Endothelial cell (in vitro differentiated cells): ENCODE measurements around the gene CBR1. TPM values are rescaled to one million over a fixed set of nuclear protein-coding genes. Genes with fewer than 3 reads are reported as not detected.
"Not testable (repeated sequence)": the region's sequence is repeated elsewhere in the genome, so short reads cannot be mapped to it uniquely, and the experiment has no call there.

ENCODE experiments used
- DNase-seq: peaks from one replicate; pipeline ENCODE4 v3.0.0; 2021; ENCODE audit warnings: low spot score
- H3K27ac Mint-ChIP-seq: one replicate; pipeline ENCODE4 v1.8.0; 2021; ENCODE audit warnings: mixed read lengths, inconsistent platforms; ENCODE audit not compliant: unreplicated experiment
- H3K27me3 Mint-ChIP-seq: one replicate; pipeline ENCODE4 v1.8.0; 2021; ENCODE audit warnings: mild to moderate bottlenecking, moderate library complexity, mixed read lengths, inconsistent platforms; ENCODE audit not compliant: unreplicated experiment
- H3K36me3 Mint-ChIP-seq: one replicate; pipeline ENCODE4 v1.8.0; 2021; ENCODE audit warnings: mild to moderate bottlenecking, low read depth, mixed read lengths, inconsistent platforms; ENCODE audit not compliant: unreplicated experiment
- H3K4me1 Mint-ChIP-seq: one replicate; pipeline ENCODE4 v1.8.0; 2021; ENCODE audit warnings: mild to moderate bottlenecking, mixed read lengths, inconsistent platforms; ENCODE audit not compliant: unreplicated experiment
- H3K4me3 Mint-ChIP-seq: one replicate; pipeline ENCODE4 v1.8.0; 2021; ENCODE audit warnings: mild to moderate bottlenecking, mixed read lengths, inconsistent platforms; ENCODE audit not compliant: unreplicated experiment
- H3K9me3 Mint-ChIP-seq: one replicate; pipeline ENCODE4 v1.8.0; 2021; ENCODE audit warnings: mixed read lengths, inconsistent platforms; ENCODE audit not compliant: unreplicated experiment
- total RNA-seq: library from RNA; stranded (reverse); fragmentation: NEBNext Ultra II Directional; extraction: Animal tissue kit (Norgen Biotek cat#: 25700); gene quantifications from one replicate; pipeline ENCODE4 v1.2.1, GENCODE V29; 2021; ENCODE audit not compliant: unreplicated experiment
- TF ChIP-seq, protein P1 (sequence below): fragments of 200-600 bp; sonication (generic); IDR thresholded peaks from one replicate; pipeline ENCODE4 v1.5.0; 2021; ENCODE audit warnings: antibody characterized with exemption; ENCODE audit not compliant: unreplicated experiment

The CBR1 gene
- total RNA-seq, 1 donor from 2014 or later = 7.6 TPM

DNA sequence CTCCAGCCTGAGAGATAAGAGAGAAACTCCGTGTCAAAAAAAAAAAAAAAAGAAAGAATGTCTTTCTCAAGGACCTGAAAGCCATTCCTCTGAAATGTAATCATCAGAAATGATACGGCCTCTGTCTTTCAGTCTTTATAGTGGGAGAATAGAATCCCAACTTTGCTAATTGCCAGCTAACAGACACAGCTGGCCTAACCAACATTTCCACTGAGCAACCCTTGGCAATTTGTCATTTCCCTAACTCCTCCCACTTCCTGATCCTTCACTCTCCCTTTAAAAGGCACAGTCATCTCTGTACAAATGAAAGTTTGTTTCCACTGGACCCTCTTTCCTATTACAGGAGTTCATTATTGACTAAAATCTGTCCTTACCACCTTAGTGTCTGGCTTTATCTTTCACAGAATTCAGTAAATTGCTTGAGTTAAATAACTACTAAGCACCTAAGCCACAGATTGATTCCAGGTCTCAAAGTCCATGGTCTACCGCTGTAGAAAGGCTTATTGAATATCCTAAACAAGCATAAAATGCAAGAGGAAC, 4.3 kb upstream of the CBR1 start:
- DNase-seq = no peak
- TF ChIP-seq, protein P1, sequence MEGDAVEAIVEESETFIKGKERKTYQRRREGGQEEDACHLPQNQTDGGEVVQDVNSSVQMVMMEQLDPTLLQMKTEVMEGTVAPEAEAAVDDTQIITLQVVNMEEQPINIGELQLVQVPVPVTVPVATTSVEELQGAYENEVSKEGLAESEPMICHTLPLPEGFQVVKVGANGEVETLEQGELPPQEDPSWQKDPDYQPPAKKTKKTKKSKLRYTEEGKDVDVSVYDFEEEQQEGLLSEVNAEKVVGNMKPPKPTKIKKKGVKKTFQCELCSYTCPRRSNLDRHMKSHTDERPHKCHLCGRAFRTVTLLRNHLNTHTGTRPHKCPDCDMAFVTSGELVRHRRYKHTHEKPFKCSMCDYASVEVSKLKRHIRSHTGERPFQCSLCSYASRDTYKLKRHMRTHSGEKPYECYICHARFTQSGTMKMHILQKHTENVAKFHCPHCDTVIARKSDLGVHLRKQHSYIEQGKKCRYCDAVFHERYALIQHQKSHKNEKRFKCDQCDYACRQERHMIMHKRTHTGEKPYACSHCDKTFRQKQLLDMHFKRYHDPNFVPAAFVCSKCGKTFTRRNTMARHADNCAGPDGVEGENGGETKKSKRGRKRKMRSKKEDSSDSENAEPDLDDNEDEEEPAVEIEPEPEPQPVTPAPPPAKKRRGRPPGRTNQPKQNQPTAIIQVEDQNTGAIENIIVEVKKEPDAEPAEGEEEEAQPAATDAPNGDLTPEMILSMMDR = no peak
- H3K9me3 Mint-ChIP-seq = peaks cover 8% of the 10 kb centered on the region
- no peak overlapping the region for H3K27ac Mint-ChIP-seq
- H3K36me3 Mint-ChIP-seq = peaks cover 10% of the 10 kb centered on the region
- no peaks in the 10 kb centered on the region for H3K4me1 Mint-ChIP-seq
- no peak overlapping the region for H3K4me3 Mint-ChIP-seq
- no peaks in the 10 kb centered on the region for H3K27me3 Mint-ChIP-seq

DNA sequence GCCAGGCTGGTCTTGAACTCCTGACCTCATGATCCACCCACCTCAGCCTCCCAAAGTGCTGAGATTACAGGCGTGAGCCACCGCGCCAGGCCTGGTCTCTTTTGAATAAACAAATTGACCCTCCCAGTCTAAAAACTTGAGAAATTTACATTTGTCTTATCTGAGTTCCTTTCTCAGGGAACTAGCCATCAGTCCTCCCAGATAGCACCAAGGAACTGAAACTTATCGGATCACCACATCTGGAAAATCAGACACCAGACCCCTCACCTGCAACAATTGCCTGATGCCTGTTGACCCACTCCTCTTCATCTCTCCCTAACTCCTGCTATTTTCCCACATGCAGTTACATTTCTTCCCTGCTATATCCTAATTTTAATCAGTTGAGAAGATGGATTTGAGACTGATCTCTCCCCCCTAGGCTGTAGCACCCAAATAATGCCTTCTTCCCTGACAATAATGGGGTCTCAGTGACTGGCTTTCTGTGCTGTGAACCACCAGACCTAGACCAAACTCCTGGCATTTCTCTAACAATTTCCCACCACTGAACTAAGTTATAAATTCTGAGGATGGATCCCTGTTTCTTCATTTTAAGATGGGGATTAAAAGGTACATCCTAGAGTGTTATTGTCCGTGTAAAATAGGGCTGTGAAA, 951 bp upstream of the CBR1 start:
- Mint-ChIP-seq H3K27me3 (no peaks in the 10 kb centered on the region), H3K4me3 (no peak overlapping the region), H3K9me3 (peaks cover 8% of the 10 kb centered on the region), H3K4me1 (no peaks in the 10 kb centered on the region), H3K27ac (no peak overlapping the region), H3K36me3 (peaks cover 13% of the 10 kb centered on the region)
- no peak for DNase-seq
- TF ChIP-seq, protein P1 = no peak

DNA sequence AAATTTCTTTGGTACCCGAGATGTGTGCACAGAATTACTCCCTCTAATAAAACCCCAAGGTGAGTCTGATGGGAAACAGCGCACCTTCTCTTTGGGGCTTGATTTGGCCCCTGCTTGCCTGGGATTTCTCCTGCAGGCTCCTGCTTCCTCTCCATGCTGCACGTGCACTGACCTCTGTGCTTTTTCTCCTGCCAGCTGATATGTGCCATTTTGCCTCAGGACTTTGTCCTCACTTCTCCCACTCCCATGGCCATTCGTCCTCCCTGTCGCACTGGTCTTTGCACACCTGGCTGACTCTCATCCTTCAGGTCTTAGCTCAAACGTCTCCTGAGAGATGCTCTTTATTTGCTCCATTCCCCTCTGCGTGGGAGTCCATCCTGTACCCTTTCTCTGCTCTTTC, 1.2 kb downstream of the CBR1 start:
- DNase-seq = no peak
- H3K4me1 Mint-ChIP-seq = peaks cover 2% of the 10 kb centered on the region
- H3K27ac Mint-ChIP-seq = no peak overlapping the region
- TF ChIP-seq, protein P1 = no peak
- H3K27me3 Mint-ChIP-seq = no peaks in the 10 kb centered on the region
- peaks cover 13% of the 10 kb centered on the region for H3K36me3 Mint-ChIP-seq
- peaks cover 8% of the 10 kb centered on the region for H3K9me3 Mint-ChIP-seq
- peak overlapping the region; percentile 80 for H3K4me3 Mint-ChIP-seq

DNA sequence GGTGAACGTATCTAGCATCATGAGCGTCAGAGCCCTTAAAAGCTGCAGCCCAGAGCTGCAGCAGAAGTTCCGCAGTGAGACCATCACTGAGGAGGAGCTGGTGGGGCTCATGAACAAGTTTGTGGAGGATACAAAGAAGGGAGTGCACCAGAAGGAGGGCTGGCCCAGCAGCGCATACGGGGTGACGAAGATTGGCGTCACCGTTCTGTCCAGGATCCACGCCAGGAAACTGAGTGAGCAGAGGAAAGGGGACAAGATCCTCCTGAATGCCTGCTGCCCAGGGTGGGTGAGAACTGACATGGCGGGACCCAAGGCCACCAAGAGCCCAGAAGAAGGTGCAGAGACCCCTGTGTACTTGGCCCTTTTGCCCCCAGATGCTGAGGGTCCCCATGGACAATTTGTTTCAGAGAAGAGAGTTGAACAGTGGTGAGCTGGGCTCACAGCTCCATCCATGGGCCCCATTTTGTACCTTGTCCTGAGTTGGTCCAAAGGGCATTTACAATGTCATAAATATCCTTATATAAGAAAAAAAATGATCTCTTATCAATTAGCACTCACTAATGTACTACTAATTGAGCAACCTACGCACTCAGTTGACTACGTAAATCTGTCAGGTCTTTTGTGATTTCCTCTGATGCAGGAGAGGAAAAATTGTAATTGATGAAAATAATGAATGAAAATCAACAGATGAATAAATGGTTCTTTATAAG, 2.8 kb downstream of the CBR1 start:
- TF ChIP-seq, protein P1 = no peak
- DNase-seq = no peak

DNA sequence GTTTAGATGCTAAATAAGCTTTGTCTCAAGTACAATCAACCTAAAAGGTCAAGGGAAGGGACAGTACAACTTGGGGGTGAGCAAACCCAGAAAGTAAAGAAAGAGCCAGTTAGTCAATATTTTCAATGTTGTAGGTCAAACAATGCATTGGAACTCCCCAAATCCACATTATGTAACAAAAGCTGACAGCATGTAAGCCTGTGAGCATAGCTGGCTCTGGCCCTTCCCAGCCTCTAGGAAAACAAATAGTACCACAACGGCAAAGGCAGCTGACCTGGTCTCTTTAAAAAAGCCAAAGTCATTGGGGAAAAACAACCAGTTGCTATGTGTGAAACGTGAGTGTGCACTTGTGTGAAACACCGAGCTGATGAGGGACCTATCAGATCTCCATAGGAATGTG, 3.4 kb downstream of the CBR1 start:
- Mint-ChIP-seq H3K4me1 (peaks cover 2% of the 10 kb centered on the region), H3K9me3 (peaks cover 8% of the 10 kb centered on the region), H3K27me3 (no peaks in the 10 kb centered on the region), H3K36me3 (peaks cover 13% of the 10 kb centered on the region), H3K27ac (no peak overlapping the region), H3K4me3 (no peak overlapping the region)
- TF ChIP-seq, protein P1 = no peak
- DNase-seq = no peak

More for the DNA sequence above, 2.8 kb downstream of the CBR1 start:
- H3K9me3 Mint-ChIP-seq = peaks cover 8% of the 10 kb centered on the region
- peaks cover 2% of the 10 kb centered on the region for H3K4me1 Mint-ChIP-seq
- no peak overlapping the region for H3K27ac Mint-ChIP-seq
- H3K4me3 Mint-ChIP-seq = no peak overlapping the region
- H3K36me3 Mint-ChIP-seq = peaks cover 13% of the 10 kb centered on the region
- no peaks in the 10 kb centered on the region for H3K27me3 Mint-ChIP-seq

DNA sequence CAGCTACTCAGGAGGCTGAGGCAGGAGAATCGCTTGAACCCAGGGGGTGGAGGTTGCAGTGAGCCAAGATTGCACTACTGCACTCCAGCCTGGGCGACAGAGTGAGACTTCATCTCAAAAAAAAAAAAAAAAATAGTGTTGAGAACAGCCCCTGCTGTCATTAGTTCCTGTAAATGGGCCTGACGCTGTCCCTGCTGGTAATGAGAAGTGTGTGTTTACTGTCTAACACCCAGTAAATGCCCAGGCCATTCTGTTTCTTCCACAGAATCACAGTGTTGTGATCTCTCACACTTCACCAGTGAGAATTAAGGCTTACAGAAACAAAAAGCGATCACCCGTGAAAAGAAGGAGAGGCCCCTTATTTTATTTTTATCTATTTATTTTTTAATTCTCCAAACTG, 4.1 kb downstream of the CBR1 start:
- H3K27me3 Mint-ChIP-seq, H3K4me1 Mint-ChIP-seq, H3K27ac Mint-ChIP-seq: not testable (repeated sequence)

More for the DNA sequence above, 4.1 kb downstream of the CBR1 start:
- not testable (repeated sequence) for H3K9me3 Mint-ChIP-seq, DNase-seq, H3K4me3 Mint-ChIP-seq
- H3K36me3 Mint-ChIP-seq = peaks cover 10% of the 10 kb centered on the region
